Epidermal melanocyte (primary cell): Measurements from ENCODE around the gene GTPBP6.
"Not testable (repeated sequence)": the region's sequence is repeated elsewhere in the genome, so short reads cannot be mapped to it uniquely, and the experiment has no call there.

Experiments used
- DNase-seq: peaks from one replicate; pipeline ENCODE4 v3.0.0; 2011; ENCODE audit warnings: low spot score; ENCODE audit not compliant: insufficient read length

The GTPBP6 gene

DNA sequence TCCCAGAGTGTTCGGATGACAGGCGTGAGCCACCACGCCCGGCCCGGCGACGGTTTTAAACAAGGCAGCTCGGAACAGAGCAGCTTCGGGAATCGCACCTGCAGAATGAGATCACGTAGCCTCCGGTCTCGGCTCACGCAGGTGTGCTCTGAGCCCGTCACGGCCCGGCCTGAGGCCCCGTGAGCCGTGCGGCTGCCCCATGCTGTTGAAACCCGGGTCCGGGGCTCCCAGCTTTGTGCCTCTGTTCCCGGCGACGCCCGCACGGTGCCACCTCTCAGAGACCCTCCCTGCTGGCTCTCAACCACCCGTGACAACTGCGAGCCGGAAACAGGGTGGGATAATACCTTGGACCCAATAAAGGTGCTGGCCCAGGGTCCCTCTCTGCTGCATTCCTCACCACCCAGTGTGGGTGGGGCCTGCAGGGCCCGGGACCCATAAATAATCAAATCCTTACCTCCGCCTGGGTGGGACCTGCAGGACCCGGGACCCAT lies 50.8 kb downstream of the GTPBP6 start:
- DNase-seq, result no peak

DNA sequence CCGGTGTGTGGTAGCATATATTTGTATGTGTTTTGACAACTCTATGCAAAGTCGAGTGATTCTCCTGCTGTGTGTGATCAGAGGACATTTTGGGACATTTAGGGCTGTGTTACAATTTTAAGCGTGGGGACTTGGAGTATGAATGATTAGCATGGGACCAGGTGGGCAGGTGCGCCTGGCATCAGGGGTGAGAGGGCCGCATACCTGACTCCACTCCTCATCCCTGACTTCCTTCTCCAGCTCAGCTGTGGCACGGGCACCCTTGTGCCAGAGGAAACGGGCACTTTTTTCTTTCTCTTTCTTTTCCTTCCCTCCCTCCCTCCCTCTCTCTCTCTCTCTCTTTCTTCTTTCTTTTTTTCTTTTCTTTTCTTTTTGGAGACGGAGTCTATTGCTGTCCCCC lies 53.1 kb downstream of the GTPBP6 start:
- no peak for DNase-seq

DNA sequence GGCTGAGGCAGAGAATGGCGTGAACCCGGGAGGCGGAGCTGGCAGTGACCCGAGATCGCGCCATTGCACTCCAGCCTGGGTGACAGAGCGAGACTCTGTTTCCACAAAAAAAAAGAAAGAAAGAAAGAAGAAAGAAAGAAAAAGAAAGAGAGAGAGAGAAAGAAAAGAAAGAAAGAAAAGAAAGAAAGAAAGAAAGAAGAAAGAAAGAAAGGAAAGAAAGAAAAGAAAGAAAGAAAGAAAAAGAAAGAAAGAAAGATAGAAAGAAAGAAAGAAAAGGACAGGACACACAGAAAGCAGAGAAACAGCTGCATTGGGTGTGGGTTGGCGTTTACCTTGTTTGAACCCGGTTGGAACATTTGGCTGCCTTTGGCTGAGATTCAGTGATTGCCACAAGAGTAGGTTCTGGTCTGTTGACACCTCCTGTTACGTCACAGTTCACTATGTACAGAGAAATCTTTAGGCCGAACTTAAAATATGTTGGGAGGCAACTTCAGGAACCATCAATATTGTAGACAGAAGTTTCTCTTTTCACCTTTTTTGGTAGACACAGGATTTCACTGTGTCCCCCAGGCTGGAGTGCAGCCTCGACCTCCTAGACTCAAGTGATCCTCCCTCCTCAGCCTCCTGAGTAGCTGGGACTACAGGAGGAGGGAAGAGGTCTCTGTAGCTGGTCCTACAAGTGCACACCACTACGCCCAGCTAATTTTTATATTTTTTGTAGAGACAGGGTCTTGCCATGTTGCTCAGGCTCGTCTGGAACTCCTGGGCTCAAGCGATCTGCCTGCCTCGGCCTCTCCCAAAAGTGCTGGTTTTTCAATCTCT lies 53.8 kb downstream of the GTPBP6 start:
- no peak for DNase-seq

DNA sequence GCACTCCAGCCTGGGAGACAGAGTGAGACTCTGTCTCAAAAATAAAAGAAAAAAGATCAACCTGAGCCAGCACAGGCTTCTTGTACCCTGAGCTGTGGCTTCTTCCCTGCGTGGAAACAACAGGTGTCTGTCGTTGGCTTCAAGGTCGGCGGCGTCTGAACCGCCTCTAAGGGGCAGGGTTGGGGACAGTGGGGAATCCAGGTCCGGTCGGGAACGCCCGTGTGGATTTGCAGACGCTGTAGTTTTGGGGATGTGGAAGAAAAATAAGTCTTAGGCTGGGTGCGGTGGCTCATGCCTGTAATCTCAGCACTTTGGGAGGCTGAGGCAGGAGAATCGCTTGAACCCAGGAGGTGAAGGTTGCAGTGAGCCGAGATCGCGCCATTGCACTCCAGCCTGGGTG lies 54.6 kb downstream of the GTPBP6 start:
- DNase-seq, result not testable (repeated sequence)

DNA sequence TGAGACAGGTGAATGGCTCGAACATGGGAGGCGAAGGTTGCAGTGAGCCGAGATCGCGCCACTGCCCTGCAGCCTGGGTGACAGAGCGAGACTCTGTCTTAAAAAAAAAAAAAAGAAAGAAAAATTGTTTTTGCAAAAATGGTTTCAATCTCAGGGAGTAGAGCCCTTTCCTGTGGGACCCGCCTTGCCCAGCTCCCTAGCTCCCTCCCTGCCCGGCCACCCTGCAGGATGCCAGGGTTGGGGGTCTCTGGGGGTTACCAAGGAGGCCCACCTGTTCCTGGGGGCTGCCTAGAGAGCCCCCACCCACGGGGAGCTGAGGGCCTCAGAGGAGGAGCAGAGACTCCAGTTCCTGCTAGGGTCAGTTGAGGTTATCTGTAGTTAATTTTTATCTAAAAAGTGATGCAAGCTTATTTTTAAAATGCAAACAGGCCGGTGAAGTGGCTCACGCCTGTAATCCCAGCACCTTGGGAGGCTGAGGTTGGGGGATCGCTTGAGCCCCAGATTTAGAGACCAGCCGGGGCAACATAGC lies 56.2 kb downstream of the GTPBP6 start:
- no peak for DNase-seq

DNA sequence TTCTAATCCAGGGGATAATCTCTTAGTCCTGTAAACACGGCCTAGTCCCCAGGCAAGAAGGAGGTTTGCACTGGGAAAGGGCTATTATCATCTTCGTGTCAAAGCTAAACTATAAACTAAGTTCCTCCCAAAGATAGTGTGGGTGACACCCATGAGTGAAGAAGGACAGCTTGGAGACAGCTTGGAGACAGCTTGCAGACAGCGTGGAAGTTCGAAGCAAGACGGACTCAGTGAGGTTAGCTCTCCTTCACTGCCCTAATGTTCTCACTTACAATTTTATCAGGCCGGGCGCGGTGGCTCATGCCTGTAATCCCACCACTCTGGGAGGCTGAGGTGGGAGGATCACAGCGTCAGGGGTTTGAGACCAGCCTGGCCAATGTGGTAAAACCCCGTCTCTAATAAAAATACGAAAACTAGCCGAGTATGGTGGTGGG lies 56.7 kb downstream of the GTPBP6 start:
- no peak for DNase-seq

DNA sequence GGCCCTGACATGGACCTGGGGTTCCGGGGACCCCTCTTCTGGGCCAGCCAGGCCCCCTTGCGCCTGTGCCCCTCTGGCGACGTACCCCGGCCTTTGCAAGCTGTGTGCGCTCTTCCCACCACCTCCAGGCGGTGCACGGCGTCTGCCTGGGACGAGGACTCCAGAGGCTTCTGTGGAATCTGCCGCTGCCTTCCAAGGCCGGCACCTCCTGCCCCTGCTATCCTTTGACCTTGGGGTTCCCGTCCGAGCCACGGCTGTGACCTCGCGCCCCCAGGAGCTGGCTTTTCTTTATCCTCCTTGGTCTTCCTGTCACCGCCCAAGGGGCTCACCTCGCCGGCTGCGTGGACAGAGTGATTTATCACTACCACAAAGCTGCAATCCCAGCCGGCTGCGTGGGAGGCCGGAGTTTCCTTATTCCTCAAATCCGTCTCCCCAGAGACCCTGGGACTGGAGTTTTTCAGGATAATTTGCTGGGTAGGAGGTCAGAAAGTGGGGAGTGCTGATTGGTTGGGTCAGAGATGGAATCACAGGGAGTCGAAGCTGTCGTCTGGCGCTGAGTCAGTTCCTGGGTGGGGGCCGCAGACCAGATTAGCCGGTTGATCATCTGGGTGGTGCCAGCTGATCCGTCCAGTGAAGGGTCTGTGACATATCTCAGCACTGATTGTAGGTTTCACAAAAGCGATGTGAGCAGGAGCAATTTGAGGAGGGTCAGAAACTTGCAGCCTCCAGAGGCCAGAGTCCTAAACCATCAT lies 57.3 kb downstream of the GTPBP6 start:
- DNase-seq, result no peak

DNA sequence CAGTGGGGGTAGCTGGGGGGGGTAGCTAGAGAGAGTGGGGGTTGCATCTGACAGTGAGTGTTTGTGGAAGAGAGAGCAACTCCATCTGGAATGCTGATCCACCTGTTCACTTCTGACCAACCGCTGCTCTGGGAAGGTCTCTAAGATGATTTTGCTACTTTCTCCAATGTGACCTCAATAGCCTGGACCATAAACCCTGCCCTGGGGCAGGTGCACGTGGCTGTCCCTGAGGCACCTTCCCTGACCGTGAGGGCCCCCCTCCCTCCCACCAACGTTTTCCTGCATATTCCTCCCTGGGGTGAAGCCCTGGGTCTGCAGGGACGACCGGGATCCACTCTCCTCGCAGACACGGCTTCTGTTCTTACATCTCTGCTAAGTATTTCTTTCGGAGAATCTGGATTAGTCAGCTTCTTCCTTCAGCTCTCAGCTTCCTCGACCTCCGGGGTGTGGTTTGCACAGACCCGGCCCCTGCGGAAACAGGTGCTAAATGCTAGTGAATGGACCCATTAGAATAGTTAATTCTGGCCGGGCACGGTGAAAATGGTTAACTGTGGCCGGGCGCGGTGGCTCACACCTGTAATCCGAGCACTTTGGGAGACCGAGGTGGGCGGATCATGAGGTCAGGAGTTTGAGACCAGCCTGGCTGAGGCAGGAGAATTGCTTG lies 58.8 kb downstream of the GTPBP6 start:
- no peak for DNase-seq

DNA sequence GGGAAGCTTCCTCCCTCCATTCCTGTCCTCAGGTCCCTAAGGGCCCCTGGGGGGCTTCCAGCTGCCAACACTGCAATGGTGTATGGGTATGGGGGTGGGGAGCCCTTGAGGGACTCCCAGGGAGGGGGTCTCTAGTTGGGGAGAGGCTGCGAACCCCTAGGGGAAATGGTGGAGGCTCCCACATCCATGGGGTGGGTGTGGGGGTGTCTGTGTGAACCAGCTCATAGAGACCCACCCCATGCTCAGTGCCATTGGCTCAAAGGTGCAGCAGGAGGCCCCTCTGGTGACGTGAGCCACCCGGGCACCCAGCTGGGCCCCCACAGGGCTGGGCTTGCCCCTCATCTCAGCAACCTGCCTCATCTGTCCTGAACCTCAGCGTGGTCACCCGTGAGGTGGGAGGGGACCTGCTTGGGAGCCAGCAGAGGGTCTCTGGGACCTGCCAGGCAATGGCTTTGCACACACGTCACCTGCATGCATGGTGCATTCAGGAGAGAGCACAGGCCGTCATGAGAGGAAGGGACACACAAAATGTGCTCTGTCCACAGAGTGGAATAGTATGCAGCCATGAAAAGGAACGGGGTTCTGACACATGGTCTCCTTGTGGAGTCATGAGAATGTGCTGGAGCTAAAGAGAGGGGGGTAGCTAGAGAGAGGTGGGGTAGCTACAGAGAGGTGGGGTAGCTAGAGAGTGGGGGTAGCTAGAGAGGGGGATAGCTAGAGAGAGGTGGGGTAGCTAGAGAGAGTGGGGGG lies 60.1 kb downstream of the GTPBP6 start:
- no peak for DNase-seq

DNA sequence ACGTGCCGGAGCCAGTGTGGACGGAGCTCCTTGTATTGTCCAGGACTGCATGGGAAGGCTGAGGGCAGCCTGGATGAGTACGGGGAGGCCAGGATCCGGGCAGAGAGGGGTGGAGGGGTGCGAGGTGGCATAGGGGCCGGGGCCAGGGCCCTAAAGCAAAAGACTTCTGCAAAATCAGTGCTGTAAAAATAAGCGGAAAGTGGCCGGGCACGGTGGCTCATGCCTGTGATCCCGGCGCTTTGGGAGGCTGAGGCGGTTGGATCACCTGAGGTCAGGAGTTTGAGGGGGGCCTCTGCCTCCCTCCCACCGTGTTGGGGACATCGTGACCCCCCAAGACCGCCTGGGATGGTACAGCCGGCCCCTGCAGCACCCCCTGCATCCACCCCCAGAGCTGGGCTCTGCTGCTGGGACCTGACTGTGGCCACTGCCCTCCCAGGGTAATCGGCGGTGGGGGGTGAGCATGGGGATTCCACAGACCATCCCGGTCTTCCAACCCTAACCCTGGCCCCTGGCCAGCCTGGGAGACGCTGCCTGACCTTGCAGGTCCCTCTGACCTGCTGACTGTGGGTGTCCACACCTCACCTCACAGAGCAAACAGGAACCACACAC lies 60.8 kb downstream of the GTPBP6 start:
- no peak for DNase-seq

DNA sequence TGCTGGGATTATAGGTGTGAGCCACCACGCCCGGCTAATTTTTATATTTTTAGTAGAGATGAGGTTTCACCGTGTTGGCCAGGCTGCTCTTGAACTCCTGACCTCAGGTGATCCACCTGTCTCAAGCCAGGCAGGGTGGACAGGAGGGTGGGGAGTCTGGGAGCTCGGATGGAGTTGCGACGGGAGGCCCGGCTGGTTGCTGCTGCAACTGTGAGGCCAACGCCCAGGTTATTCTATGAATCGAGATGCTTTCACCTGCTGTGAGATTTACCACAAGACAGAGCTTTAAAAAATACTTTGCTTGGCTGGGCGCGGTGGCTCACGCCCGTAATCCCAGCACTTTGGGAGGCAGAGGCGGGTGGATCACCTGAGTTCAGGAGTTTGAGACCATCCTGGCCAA lies 61.5 kb downstream of the GTPBP6 start:
- not testable (repeated sequence) for DNase-seq

DNA sequence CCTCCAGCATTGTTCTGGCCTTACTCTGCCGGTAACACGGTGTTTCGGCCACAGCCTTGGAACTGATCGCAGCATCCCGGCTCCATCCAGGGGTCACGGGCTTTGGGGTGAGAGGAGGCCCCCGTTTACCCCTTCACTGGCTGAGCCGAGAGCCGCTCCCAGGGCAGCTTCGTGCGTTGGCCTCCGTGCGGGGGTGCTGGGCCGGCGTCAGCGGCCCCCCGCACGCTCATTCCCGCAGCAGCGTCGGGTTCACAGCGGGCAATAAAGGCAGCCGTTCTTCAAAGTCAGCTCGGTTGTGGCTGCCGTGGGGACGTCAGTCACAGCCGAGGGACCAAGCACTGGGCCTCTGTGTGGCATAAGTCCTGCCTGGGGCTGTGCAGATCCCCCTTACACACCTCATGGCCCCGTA lies 62.7 kb downstream of the GTPBP6 start:
- DNase-seq, result no peak
